ENCODE results near the gene PHYKPL.

PHYKPL gene

GRCh38 chr5:178222292-178222691 is 10.3 kb downstream of the PHYKPL start:
- no peak for DNase-seq

GRCh38 chr5:178221853-178222252 is 10.7 kb downstream of the PHYKPL start:
- DNase-seq: no peak

- DNase-seq: no peak
Observed at GRCh38 chr5:178221282-178221681, 11.3 kb downstream of the PHYKPL start.

- no peak for DNase-seq
Observed at GRCh38 chr5:178218827-178219226, 13.8 kb downstream of the PHYKPL start.

- DNase-seq: no peak
Observed at GRCh38 chr5:178218237-178218776, 14.3 kb downstream of the PHYKPL start.

GRCh38 chr5:178216779-178217178 is 15.8 kb downstream of the PHYKPL start:
- DNase-seq: no peak

- DNase-seq: no peak
Observed at GRCh38 chr5:178216088-178216534, 16.5 kb downstream of the PHYKPL start.

GRCh38 chr5:178215280-178216002 is 17.2 kb downstream of the PHYKPL start:
- no peak for DNase-seq

GRCh38 chr5:178214160-178214803 is 18.3 kb downstream of the PHYKPL start:
- no peak for DNase-seq

GRCh38 chr5:178213748-178214151 is 18.9 kb downstream of the PHYKPL start:
- DNase-seq: no peak

GRCh38 chr5:178213003-178213461 is 19.6 kb downstream of the PHYKPL start:
- no peak for DNase-seq

- DNase-seq: no peak
Observed at GRCh38 chr5:178212241-178213002, 20.2 kb downstream of the PHYKPL start.

- no peak for DNase-seq
Observed at GRCh38 chr5:178211095-178212048, 21.2 kb downstream of the PHYKPL start.

GRCh38 chr5:178210686-178211085 is 21.9 kb downstream of the PHYKPL start:
- no peak for DNase-seq

- DNase-seq: no peak
Observed at GRCh38 chr5:178210073-178210535, 22.5 kb downstream of the PHYKPL start.

- no peak for DNase-seq
Observed at GRCh38 chr5:178209334-178210072, 23.1 kb downstream of the PHYKPL start.

GRCh38 chr5:178208540-178209227 is 23.9 kb downstream of the PHYKPL start:
- no peak for DNase-seq

GRCh38 chr5:178207917-178208280 is 24.7 kb downstream of the PHYKPL start:
- no peak for DNase-seq

GRCh38 chr5:178207183-178207916 is 25.3 kb downstream of the PHYKPL start:
- DNase-seq: no peak
